Stimulated activated CD4-positive, alpha-beta T cell treated with anti-CD3 and anti-CD28 coated beads, Interleukin-2, amount 100 ng/mL, for 48 hours (primary cell): Measurements from ENCODE around the gene ZFP91.
"Not testable (repeated sequence)": the region's sequence is repeated elsewhere in the genome, so short reads cannot be mapped to it uniquely, and the experiment has no call there.

ENCODE experiments used
- DNase-seq, 2 donors: peaks; one replicate each; pipeline ENCODE4 v3.0.0-alpha.2; 2020

ZFP91 gene

GRCh38 chr11:58578635-58579191 lies at the start of gene ZFP91:
TSS of gene ZFP91 (plus strand) at chr11:58579063. CDS start at chr11:58579282, 219 bp downstream.
- peak; percentile 86 to 91 for DNase-seq

GRCh38 chr11:58530236-58530635 lies 48.6 kb upstream of the ZFP91 start:
- no peak for DNase-seq

GRCh38 chr11:58531865-58532341 lies 47.0 kb upstream of the ZFP91 start:
- no peak for DNase-seq

- no peak for DNase-seq
These were observed 32.0 kb upstream of the ZFP91 start for GRCh38 chr11:58546841-58547240.

- no peak for DNase-seq
These were observed 29.2 kb upstream of the ZFP91 start for GRCh38 chr11:58549644-58550043.

GRCh38 chr11:58560842-58561241 lies 18.0 kb upstream of the ZFP91 start:
- DNase-seq: no peak

GRCh38 chr11:58561394-58562098 lies 17.3 kb upstream of the ZFP91 start:
- DNase-seq: no peak

- DNase-seq: no peak
These were observed 16.5 kb upstream of the ZFP91 start for GRCh38 chr11:58562375-58562800.

- DNase-seq: no peak
These were observed 14.6 kb upstream of the ZFP91 start for GRCh38 chr11:58564231-58564630.

- DNase-seq: peak; percentile 61 to 67
These were observed 10.9 kb upstream of the ZFP91 start for GRCh38 chr11:58567889-58568512.

GRCh38 chr11:58572906-58573305 lies 6.0 kb upstream of the ZFP91 start:
- not testable (repeated sequence) for DNase-seq

GRCh38 chr11:58573451-58574104 lies 5.3 kb upstream of the ZFP91 start:
- DNase-seq: peak; percentile 58 to 63

- DNase-seq: no peak
These were observed 4.0 kb upstream of the ZFP91 start for GRCh38 chr11:58574881-58575280.

- DNase-seq: peak; percentile 24 to 37
These were observed 3.4 kb upstream of the ZFP91 start, which contains the start of gene LPXN for GRCh38 chr11:58575377-58576020. TSS of gene LPXN (minus strand) at chr11:58575856. CDS start at chr11:58575772, 84 bp downstream.

GRCh38 chr11:58576887-58577471 lies 1.9 kb upstream of the ZFP91 start:
- no peak for DNase-seq

GRCh38 chr11:58577555-58578135 lies 1.2 kb upstream of the ZFP91 start:
- peak; percentile 60 to 62 for DNase-seq

- peak; percentile 85 to 86 for DNase-seq
These were observed 678 bp upstream of the ZFP91 start for GRCh38 chr11:58578136-58578634.

- peak; percentile 80 to 84 for DNase-seq
These were observed 598 bp downstream of the ZFP91 start for GRCh38 chr11:58579192-58580129.

- no peak for DNase-seq
These were observed 1.4 kb downstream of the ZFP91 start for GRCh38 chr11:58580311-58580710.

- DNase-seq: no peak
These were observed 3.6 kb downstream of the ZFP91 start for GRCh38 chr11:58582437-58582836.

GRCh38 chr11:58586998-58587397 lies 8.1 kb downstream of the ZFP91 start:
- DNase-seq: no peak
